Stimulated activated CD4-positive, alpha-beta T cell treated with anti-CD3 and anti-CD28 coated beads, Interleukin-15, amount 100 ng/mL, for 24 hours (primary cell): ENCODE results near the gene PTPMT1.

Experiments used
- DNase-seq: peaks from one replicate; pipeline ENCODE4 v3.0.0-alpha.2; 2020

The PTPMT1 gene

DNA sequence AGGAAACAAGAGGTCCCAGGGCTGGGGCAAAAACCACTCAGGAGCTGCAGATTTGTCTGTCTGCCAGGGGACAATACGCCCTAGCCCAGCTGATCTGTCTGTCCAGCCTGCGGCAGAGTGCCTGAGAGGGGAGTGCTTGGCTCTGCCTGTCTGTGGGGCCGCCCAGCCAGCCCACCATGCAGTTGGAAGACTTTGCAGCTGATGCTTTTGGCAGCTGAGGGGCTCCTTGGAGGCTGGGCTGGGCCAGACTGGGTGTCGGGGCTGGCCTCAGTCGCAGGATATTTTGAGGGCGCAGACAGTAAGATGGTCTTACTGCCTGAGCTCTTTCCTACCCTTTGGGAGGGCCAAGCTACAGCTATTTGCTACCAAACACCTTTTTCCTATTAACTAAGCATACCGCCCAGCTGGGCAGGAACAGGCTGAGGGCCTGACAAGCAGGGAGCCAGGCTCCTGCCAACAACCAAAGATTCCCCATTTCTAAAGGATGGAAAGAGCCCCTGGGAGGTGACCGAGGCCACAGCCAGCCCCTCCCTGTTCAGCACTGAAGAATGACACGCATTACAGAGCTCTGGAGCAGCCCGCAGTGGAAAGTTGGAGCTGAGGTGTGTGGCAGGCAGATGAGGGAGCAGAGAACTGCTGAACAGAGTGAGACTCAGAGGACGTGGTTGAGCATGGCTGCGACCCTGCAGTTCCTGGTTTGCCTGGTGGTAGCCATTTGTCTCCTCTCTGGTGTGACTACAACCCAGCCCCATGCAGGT, 20.9 kb downstream of the PTPMT1 start, which contains the start of gene FAM180B:
FAM180B (plus strand) TSS at position 581 of the 758 bp plus-strand sequence; CDS start at position 672, 91 bp downstream.
- no peak for DNase-seq

DNA sequence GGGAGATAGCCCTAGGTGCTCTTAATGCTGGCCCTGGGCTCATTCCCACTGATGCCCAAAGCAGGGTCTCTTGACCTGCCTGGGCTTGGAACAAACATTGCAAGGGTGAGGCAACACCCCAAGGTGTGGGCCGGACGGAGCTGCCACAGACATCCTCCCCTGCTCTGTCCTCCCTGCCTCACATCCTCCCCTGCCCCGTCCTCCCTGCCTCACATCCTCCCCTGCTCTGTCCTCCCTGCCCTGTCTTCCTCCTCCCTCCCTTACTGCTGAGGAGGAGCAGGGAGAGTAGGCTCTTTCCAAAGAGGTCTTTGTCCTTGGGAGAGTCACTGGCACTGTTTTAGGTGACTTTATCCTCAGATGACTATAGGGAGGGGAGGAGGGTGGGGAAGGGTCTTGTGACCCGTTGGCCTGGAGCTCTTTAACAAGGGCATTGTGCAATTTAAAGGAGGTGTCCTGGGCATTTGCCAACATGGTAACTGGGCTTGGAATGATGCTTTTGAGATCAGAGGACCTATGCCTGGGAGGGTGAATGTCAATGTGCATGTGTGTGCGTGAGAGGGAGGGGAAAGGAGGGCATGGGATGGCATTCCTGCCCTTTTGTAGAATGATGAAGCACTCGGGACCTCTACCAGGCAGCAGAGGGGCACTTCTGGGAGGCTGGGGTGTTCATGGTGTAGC, 21.8 kb downstream of the PTPMT1 start:
- DNase-seq = no peak

DNA sequence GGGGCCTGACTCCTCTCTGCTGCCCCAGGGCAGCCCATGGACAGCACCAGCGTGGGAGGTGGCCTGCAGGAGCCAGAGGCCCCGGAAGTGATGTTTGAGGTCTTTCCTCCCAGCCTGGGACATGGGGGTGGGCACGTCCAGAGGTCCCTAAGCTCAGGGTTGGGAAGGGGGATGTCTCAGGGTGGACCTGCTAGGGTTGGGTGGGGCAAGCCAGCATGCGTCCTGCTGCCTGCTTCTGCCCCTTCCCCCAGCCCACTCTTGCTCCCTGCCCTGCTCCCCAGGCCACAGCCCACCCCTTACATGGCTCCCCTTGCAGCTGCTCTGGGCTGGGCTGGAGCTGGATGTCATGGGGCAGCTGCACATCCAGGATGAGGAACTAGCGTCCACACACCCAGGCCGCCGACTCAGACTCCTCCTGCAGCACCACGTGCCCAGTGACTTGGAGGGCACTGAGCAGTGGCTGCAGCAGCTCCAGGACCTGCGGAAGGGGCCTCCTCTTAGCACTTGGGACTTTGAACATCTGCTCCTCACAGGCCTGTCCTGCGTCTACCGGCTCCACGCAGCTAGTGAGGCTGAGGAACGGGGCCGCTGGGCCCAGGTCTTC, 22.4 kb downstream of the PTPMT1 start:
- DNase-seq = no peak

DNA sequence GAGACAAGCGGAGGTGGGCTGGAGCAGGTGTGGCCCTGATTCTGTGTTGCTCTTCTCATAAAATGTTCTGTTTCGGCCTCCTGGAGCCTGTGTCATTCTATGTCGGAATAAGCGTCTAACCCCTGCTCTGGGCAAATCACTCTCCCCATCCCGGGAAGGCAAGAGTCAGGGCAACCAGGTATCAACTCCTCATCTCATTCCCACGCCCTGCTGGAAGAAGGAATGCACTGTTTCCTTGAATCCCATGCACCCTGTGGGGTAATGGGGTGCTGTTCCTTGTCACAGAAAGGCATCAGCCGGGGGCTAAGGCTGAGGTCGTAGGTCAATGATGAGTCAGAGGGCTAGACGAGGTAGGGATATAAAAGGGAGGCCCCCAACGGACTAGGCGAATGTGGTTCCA, 23.7 kb downstream of the PTPMT1 start:
- DNase-seq = no peak

DNA sequence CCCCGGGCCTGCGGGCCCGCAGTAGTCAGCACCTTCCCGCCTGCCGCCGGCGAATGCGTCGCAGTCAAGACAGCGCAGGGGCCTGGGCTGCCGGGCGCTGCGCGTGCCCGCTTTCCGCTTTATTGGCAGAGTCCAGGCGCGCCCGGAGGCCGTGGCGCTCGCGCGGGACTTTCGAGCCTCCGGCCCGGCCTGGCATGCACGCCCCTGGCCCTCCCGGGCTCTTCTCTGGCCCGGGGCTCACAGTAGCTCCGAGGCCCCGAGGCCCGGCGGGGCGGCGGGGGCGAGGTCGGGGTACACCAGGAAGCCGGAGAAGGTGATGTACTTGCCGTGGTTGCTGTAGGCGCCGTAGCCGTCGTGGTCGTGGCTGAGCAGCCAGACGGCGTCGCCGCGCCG, 24.2 kb downstream of the PTPMT1 start:
- no peak for DNase-seq

DNA sequence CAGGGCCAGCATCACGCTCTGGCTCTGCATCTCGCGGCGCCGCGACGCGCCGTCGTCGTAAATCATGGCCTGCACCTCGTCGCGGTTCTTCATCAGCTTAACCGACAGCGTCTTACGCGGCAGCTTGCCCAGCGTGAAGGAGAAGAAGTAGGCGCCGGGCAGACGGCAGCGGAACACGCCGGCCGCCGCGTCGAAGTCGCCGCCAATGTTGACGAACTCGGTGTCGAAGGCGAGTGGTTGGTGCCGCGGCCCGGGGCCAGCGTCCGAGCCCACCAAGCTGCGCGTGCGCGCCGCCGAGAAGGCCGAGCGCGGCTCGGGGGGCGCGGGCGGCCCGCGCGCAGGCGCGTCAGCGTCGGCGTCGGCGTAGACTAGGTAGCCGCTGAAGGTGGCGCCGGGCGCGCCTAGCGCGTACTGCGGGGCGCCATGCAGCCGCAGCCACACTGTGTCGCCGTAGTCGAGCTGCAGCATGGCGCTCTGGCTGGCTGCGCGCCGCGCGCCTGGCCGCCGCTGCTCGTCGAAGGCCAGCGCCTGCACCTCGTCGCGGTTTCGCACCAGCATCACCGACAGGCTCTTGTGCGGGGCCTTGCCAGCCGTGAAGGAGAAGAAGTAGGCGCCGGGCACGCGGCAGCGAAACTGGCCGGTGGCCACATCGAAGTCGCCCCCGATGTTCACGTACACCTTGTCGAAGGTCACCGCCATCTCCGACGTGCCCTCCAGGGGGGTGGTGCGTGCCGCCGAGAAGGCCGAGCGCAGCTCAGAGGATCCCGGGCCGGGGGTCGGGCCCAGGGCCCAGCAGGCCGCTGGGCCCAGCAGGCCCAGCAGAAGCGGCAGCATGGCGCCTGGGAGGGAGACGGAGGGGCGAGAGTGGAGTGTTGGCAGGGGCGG, 24.8 kb downstream of the PTPMT1 start:
- no peak for DNase-seq

DNA sequence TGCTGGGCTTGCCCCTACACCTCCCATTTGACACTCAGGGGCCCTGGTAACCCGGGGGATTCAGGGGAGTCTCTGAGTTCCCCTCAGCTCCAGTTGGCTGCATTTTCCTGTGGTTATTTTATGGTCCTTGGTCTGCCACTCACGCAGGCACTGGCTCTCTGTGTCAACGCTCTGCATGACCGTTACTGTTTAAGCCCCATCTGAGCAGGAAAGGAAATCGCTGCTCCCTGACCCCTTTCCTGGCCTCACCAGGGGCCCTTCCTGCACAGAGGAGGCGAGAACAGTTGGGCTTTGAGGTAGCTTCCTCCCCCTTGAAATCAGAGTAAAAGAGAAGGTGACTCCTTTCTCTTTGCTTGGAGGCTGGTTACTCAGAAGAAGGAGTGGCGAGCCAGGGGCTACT, 26.4 kb downstream of the PTPMT1 start:
- DNase-seq = no peak

DNA sequence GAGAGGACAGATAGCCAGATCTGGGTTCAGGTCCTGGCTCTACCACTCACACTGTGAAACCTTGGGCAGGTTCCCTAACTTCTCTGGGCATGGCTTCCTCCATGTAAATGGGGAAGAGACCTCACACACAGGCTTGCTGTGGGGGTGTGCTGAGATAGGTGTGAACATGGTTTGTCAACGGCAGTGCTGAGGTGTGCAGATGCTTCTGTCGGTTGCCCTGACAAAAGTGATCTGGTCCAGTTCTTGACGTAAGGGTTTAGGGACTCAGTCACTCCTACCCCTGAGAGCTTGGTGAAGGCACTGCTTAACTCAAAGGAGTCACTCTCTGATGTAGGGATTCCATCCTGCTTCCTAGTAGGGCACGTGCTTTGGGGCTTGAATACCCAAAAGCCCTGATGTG, 26.9 kb downstream of the PTPMT1 start:
- DNase-seq = no peak

DNA sequence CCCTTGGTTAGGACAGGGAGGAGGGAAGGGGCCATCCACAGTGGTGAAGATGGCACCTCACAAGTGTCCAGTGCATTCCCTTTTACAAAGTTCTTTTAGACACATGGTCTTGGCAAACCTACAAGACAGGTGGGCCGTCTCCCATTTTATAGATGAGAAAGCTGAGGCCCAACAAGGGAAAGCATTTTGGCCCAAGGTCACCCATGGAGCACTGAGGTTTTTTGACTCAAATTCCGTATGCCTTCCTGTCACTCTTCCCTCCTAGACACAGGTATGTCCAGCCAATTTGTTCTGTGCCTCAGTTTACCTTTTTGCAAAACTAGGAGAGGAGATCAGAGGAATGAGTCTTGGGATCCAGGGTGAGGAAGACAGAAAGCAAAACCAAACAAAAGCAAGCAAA, 27.6 kb downstream of the PTPMT1 start:
- no peak for DNase-seq

DNA sequence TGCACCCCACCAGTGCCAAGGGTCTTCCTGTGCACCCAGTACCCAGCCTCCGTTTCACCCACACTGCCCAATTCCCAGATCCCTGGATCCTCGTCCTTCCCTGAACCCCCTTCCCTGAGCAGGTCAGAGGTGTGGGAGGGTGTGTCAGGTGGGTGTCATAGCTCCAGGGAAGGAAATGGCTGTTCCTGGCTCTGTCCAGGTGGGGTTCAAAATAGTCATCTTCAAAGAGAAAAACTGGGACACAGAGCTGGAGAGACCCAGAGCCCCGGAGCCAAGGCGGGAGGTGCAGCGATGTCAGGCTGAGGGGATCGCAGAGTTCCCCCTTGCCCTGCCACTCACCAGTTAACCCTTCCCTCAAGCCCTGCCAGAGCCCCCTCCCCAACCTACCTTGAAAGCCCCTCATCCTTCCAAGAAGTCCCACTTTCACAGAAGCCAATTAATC, 28.1 kb downstream of the PTPMT1 start:
- DNase-seq = no peak

DNA sequence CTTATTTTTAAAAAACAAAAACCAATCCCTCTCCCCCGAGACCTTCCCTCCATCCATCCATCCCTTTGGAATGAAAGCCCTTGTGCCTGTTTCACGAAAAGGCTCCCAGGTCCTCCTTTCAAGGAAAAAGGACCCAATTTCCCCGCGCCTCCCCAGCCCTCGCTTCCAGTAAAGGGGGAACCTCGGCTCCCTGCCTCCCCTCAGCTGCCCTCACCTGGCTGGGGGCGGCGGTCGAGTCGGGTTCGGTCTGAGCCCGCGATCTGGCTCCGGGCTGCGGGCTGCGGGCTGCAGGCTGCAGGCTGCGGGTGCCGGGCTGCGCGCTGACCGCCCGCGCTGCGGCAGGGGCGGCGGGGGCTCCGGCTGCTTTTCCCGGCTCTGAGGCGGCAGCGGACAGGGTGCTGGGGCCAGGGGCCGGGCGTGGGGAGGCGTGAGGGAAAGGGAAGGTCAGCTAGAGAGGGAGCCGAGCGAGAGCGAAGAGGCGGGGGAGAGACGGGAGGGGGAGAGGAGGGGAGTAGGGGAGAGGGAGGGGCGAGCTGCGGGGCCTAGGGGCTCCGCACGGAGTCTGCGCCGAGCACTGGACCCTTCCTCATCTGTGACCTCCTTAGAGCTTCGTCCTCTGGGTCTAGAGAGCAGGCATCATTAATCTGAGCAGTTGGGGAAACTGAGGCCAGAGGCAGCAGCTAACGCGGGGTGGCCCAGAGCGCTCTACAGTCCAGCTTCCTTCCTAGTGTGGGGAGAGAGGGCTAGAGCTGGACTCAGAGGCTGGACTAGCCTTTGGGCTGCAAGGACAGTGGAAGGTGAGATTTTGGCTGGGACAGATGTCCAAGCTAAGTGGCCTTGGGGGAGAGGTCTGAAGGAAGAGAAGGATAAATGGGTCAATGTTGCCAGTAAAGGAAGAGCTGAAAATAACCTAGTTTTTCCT, 28.8 kb downstream of the PTPMT1 start, which contains the start of gene C1QTNF4:
C1QTNF4 (minus strand) TSS at position 478 of the 922 bp plus-strand sequence. CDS start 3,601 bp downstream, outside the sequence.
- no peak for DNase-seq

DNA sequence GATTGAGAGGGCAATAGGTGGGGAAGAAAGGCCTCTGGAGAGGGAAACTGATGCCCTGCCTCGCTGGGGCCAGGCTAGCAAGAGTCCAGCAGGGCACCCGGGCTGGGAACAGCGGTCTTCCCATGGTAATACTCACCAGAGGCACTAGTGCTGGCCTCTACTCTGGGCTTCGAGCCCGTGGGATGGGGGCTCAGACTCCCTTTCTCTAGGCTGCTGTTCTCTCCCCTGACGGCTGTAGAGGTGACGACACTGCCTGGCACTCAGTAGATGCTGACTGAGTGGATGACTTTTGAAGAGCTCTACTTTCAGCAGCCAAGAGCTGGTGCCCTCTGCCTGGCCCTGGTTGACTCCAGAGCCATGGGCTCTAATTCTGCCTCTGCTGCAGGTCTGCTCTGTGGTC, 29.6 kb downstream of the PTPMT1 start:
- no peak for DNase-seq

DNA sequence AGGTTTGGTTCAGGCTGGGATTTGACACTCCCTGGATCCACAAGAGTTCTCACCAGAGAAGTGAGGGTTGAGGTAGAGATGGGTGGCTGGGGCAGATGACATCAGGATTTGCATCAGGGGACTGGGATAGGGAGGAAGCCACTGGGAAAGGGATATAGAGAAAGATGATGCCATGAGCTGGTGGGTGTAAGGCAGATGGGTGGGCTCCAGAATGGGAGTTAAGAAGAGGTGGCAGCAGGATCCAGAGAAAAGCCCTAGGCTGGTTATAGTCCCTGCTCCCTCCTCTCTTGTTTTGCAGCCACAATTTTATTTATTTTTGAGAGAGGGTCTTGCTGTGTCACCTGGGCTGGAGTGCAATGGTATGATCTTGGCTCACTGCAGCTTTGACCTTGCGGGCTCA, 30.6 kb downstream of the PTPMT1 start:
- no peak for DNase-seq

DNA sequence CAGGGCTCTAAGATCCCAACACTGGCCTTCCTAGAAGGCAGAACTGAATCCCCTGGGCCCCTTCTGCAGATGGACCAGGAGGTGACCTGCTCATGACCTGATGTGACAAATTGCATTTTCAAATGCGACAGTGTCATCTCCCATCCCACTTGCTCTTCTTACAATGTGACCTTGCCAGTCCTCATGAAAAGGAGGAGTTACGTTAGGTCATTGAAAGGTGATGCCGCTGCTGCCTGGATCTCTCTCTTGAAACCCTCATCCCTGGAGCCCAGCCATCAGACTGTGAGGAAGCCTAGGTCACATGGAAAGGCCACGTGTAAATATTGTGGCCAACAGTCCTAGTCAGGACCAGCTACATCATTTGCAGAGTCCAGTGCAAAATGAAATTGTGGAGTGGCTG, 34.5 kb downstream of the PTPMT1 start:
- DNase-seq = no peak

DNA sequence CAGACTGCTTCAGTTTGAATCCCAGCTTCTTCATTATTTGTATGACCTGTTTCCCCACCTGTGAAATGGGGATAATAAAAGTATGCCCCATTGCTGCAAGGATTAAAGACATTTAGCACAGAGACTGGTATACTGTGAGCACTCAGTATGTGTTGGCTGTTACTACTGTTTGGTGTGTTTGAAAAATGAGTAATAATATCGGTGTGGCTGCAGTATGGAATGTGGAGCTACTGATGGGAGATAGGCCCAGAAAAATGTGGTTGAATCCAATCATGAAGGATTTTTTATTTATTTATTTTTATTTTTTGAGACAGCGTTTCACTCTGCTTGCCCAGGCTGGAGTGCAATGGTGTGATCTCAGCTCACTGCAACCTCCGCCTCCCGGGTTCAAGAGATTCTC, 37.9 kb downstream of the PTPMT1 start:
- no peak for DNase-seq

DNA sequence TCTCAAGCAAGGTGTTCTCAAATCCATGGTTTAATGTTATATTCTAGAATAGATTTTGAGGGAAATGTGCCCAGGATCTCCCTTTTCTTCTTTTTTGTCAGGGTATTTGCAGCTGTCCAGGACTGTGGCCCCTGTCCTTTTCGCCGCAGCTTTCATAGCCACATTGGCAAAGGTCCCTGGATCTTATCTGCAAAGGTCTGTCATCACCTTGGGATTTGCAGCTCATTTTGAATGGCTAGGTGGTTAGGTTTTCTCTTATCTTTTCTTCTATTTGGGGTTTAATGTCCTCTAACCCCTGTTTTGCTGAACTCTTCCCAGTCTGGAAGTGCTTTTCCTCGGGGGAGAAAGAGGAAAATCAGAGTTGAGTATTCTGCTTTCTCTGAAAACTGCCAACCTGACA, 40.5 kb downstream of the PTPMT1 start:
- no peak for DNase-seq

DNA sequence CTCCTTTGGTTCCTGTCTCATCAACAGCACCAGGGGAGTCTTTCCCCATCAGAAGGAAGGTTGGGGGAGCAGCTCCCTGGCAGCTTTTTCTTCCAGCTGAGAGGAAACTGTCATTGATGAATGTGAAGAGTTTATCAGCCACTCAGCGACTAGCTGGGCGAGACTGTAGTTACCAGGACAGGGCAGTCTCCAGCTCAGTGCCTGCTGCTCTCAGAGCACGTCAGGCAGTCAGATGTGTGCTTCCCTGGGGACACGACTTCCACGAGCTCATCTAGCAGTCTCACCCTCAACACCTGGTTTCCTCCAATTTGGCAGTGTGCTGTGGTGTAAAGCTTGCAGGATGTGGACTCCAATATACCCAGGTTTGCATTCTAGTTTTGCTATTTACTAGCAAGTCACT, 41.3 kb downstream of the PTPMT1 start:
- DNase-seq = no peak

DNA sequence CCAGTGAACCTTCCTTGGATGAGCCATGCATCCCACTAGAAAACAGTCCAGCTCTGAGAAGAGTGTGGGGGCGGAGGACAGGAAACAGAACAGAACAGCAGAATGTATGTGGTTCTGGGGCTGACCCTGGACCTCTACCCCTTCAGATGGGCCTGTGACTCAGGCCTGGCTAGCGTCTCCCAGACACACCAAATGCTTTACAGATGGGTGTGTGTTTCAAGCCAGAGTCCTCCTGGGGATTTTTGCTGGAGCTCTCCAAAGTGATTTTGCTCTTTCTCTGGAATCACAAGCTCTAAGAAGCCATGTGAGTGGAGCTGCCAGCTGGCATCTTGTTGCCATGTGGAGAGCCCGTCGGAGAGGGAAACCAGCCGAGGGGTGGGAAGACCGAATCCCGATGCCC, 42.0 kb downstream of the PTPMT1 start:
- DNase-seq = no peak

DNA sequence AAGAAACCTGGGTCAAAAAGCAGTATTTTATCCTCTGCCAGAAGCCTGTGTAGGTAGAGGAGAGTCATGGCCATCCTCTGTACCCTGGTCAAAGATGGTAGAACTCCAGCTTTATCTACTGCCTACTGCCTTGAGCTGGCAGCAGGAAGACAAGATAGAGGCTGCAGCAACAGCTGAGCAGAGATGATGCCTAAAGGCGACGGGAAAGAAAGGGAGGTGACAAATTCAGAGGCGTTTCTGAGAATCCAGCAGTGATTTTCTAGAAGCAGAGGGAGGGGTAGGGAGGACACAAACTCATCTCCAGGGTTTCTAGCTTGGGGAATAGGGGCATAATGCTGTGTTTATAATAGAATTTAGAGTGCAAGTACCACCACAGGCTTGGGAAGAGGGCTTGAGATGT, 44.3 kb downstream of the PTPMT1 start:
- no peak for DNase-seq

DNA sequence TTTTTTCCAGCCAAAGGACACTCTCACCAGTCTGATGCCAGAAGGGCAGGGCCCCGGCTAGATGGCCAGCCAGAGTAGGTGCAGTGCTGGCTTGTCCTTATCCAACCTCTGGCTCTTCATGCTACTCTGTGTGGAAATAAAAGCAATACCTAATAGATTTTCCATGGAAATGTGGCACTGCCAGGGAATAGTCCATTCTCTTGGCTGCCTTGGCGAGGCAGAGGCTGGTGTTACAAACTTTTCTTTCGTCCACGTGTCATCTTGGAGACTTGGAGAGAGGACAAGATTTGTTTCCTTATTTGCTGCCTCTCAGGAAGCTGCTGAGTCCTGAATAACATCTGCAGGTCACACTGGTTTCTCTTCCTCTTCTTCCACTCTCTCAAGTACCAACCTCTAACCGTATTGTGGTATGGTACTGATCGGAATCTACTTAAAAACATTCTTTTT, 46.0 kb downstream of the PTPMT1 start:
- DNase-seq = no peak

DNA sequence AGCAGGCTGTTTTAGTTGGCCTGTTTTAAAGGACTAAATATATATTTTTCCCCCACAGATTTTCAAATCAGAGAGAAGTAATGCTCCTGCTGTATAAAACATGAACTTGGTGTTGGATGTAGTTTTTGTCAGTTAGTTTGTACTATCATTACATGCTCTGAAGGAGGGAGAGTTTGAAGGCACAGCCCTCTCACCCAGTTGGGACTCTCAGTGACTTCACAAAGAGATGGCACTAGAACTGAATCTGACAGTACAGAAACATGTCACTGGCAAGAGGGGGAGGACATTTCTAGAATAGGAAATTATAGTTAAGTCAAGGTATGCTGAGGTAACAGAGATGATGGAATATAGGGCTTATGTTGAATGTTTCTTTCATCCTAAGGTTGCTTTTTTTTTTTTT, 49.9 kb downstream of the PTPMT1 start:
- DNase-seq = no peak
